Measurements from ENCODE around the gene DGAT2.
"Not testable (repeated sequence)": the region's sequence is repeated elsewhere in the genome, so short reads cannot be mapped to it uniquely, and the experiment has no call there.

Gene DGAT2

GRCh38 chr11:75754933-75755332 is 13.6 kb upstream of the DGAT2 start:
- not testable (repeated sequence) for DNase-seq

DNA sequence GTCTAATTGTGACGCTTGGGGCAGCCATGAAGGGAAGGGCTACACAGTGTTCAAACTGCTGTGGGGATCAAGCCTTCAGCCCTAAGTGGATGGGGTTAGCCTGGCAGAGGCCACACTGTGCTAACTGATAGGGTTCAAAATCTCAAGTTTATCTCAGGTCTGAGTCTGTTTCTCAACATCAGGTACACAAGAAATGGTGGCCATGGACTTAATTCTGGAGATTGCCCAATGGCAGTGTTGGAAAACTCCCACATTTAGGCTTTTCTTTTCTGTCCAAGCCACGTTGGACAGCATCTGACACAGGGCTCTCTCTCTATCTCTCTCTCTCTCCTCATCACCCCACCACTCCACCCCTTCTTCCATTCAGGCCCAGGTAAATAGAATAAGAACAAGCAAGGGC is 10.9 kb upstream of the DGAT2 start:
- DNase-seq = no peak

DNA sequence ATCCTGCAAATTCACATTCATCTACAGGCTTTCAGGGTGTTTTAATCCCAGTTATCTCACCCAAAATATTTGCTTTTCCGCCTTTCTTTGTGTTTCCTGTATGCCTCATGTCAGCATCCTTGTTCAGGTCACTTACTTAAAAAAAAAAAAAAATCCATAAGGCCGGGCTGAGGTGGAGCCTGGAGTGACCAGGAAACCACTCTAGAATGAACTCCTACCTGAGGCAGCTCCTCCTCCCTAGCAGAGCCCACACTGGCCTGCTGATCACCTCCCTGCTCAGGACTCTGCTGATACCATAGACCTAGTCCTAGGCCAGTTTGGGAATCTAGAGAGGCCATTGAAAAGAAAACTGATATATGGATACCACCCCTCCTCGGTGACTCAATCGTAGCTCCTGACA is 8.7 kb upstream of the DGAT2 start:
- DNase-seq = no peak

GRCh38 chr11:75760243-75760642 is 8.3 kb upstream of the DGAT2 start:
- no peak for DNase-seq

GRCh38 chr11:75760710-75761493 is 7.7 kb upstream of the DGAT2 start:
- no peak for DNase-seq

DNA sequence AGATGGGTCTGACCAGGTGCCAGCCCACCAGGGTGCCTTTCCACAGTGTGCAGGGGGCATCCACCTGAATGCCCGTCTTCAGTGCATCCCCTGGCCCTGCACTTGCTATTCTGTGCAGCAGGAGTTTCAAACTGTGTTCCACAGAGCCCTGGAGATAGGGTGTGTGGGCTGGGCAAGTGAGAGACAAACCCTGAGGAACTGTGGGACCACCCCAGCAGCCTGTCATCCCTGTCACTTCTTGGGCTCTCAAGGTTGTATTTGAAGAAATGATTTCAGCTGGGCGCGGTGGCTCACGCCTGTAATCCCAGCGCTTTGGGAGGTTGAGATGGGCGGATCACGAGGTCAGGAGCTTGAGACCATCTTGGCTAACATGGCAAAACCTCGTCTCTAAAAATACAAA is 6.4 kb upstream of the DGAT2 start:
- no peak for DNase-seq

GRCh38 chr11:75762885-75763284 is 5.7 kb upstream of the DGAT2 start:
- DNase-seq = peak; percentile 73 to 77

- no peak for DNase-seq
Measured at GRCh38 chr11:75763846-75764245, 4.7 kb upstream of the DGAT2 start.

GRCh38 chr11:75765116-75765515 is 3.5 kb upstream of the DGAT2 start:
- DNase-seq = no peak

DNA sequence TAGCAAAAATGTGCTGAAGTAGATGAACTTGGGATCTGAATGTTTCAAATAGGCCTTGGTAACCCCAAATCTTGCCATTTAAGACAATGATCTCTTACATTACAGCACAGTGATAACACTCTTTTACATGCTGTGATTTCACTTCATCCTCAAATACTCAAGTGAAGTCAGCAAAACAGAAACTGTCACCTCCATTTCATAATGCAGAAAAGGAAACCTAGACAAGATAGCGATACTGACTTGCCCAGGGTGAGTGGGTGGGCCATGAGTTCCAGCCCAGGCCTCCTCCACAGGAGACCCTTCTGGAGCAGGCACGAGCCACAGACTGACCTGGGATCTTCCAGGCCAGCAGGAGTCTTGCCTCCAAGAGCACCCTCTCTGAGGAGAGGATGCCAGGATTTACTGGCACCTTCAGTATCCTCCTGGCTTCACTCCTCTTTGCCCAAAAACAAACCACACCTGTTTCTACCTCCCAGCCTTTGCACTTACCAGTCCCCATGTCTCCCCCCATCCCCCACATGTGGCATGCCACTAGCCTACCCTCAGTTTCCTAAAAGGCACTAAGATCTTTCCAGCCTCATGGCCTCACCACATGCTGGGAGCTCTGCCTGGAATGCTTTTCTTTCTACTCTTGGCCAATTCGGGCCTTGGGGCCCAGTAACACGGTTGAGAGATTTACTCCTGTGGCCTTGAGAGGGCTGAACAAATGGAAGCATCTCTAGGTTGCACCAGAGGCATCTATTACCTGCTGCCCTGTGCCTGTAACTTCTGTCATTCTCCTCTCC is 1.9 kb upstream of the DGAT2 start:
- no peak for DNase-seq

DNA sequence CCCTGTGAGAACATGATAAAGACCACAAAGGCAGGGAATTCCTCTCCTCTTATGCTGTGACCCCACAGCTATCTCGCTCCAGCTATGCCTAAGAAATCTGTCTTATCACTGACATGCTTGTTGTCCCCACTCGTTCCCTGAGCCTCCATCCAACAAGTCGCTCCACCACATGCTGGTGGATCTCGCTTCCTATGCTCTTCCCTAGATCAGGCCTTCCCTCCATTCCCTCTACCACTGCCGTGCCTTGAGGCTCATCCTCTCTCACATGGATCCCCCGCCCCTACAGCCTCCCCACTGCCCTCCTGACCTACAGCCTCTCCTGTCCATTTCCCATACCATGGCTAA is 1.4 kb upstream of the DGAT2 start:
- no peak for DNase-seq

- no peak for DNase-seq
Measured at GRCh38 chr11:75767793-75768111, 826 bp upstream of the DGAT2 start.

GRCh38 chr11:75768909-75769771 is 562 bp downstream of the DGAT2 start:
- no peak for DNase-seq

- DNase-seq = no peak
Measured at GRCh38 chr11:75770102-75770501, 1.5 kb downstream of the DGAT2 start.

DNA sequence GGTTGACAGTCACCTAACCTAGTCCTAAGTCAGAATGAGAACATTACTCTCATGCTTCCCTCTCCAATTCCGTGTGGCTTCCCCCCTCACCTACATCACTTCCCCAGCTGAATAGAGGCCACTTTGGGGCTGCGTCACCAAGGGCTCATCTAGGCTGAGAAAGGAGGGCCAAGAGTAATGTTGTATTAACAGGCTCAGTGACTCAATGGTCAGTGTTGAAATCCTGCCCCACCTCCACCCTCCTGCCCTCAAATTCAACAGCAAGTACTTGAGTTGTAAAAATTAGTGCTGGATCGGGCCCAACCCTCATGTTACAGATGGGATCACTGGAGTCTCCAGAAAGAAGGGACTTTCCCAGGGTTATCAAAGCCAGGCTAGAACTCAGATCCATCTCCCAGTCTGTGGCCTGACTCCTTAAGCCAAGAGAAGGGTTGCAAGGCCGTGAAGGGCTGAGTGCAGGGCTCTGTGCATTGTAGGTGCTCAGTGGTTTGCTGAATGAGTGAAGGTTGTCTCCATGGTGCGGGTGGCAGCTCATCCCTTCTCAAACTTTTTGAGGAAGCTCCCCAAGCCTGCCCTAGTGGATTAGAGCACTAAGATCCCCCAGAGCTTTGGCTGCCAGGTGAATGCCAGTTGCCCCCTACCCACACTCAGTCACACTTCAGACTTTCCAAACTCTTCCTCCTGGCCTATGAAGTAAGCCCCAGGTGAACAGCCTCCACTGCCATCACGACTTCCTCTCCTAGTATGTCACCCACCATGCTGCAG is 3.2 kb downstream of the DGAT2 start:
- peak in 1 of 2 experiments; percentile 15 for DNase-seq

DNA sequence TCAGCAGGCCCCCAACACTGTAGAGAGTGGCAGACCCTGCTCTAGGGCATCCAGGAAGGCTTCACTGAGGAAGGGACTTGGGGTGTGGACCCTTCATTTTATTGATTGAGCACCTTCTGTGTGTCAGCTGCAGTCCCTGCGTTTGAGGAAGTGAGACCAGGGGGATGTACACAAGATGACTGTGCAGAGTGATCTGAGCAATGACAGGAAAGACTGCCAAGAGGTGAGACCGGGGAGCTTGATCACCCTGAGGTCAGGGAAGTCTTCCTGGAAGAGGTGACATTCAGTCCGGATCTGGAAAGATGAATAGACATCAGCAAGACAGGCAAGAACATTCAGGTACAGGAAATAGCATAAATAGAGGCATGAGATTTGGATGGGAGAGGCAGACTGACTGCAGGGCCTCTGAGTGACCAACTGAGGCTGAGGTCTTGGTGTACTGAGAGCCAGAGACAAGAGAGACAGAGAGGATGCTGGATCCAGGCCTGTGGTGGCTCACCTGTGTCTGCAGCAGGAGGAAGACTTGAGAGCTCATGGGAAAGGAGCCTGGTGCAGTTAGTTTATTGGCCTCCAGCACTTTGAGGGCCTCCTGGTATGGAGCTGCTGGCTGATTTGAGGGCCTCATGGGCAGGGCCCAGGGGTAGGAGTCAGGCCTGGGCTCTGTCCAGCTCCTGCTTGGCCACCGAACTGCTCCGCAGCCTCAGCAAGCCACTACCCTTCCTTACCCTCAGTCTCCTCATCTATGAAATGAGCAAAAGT is 5.2 kb downstream of the DGAT2 start:
- DNase-seq = peak; percentile 53 to 69

DNA sequence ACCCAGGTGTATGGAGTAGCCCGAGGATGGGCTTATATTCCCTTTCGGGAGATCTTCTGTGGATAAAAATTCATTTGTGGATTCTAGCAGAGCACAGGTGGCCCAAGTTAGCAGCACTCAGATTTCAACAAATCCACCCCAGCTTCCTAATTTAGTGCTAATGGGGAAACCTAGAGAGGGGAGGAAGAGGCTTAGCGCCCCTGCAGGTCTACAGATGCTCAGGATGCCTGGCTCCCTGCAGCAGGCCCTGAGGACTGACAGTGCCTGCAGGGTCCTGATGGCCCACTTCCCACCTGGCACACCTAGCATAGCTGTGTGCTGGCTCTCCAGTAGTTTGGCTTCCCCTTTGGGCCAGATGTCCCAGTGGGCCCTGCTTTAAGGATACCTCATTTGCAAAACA is 6.5 kb downstream of the DGAT2 start:
- no peak for DNase-seq

DNA sequence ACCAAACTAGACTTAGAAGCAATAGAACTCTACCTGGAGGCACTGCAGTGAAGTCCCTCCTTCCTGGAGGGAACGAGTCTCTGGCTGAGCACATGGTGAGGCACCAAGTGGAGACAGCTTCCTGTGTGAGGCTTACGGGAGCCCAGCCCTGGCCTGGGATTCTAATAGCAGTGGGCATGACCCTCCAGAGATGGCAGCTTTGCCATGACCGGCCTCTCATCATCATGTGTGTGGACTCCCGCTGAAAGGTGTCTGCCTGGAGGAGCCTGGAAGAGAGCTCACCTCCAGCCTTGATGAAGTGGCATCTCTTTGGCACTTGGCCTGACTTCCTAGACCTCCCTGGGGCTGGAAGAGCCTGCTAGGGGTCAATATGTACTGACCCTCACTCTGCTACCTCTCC is 8.0 kb downstream of the DGAT2 start:
- DNase-seq = no peak

DNA sequence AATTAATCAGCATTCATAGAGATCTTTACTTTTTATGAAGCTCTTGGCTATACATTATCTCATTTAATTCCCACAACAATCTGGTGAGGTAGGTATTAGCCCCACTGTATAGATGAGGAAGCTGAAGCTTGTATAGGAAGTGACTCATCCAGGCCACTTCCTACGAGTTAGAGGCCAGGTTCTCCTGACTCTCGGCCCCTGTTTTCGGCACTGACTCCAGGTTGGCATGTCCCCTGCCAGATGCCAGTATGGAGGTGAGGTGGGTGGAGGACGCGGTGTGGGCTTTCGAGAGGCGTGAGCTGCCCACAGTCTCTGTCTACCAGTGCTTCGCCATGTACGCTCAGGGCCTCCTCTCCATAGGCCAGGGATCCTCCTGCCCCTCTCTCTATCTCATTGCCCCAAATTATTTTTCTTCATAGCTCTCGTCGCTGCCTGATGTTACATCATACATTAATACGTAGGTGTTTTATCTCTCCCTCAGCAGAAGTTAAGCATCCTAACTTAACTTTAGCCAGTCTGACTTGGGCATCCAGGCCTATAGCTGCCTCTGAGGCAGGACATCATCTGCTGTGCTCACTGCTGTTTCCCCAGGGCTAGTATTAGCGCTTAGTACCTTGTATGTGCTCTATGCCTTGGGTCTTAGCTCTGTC is 9.0 kb downstream of the DGAT2 start:
- DNase-seq = peak; percentile 49 to 67

DNA sequence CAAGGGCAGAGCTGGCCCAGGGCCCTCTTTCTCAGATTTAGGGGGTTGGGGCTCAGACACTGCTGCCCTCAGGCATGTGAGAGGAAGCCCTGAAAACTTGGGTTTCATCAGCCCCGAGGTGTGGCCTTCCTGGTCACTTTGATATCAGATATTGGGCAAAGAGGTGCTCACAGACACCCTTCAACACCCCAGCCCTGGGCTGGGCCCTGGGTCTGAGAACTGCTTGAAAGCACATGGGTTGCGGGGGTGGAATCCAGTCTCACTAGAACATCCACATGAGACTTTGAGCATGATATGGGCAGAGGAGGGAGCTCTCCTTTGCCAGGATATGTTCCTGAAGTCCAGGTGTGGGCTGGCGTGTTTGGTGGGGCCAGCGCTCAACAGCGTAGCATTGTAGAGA is 10.4 kb downstream of the DGAT2 start:
- DNase-seq = no peak

- DNase-seq = no peak
Measured at GRCh38 chr11:75779960-75780359, 11.4 kb downstream of the DGAT2 start.

DNA sequence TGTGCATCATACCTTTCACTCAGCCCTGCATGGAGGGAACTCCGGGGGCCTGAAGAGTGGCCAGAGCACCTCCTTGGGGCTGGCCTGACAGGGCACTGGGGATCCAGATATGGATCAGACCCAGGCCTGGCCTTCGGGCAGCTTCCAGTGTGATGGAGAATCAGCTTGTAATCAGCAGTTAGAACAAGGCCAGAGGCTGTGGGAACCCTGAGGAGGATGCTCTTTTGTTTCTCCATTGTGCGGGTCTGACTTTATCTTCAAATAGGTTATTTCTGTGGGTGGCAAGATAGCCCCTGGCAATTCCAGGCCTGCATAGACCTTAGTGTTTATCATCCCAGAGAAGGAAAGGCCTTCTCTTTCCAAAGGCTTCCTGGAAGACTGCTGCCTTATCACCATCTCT is 12.3 kb downstream of the DGAT2 start:
- DNase-seq = no peak

Measured in AML-193 (cell line).